Esophagus muscularis mucosa (tissue), 4 donors: ENCODE data around the gene MRE11.

ENCODE experiments used
- CTCF ChIP-seq, 3 experiments: fragments of 200-600 bp in 2 of 3; fragments of 450-650 bp in 1 of 3; sonication (generic) in 2 of 3; IDR thresholded peaks; one replicate each; pipeline ENCODE4 v1.5.1; 2017 to 2019; ENCODE audit warnings: antibody characterized with exemption in 3 of 3, mild to moderate bottlenecking in 2 of 3, moderate library complexity in 1 of 3
- EP300 ChIP-seq: sonication (generic); formaldehyde crosslinking; IDR thresholded peaks from one replicate; pipeline ENCODE4 v1.6.1; 2017; ENCODE audit warnings: antibody characterized with exemption
- POLR2A ChIP-seq: fragments of 450-650 bp; IDR thresholded peaks from one replicate; pipeline ENCODE4 v1.6.1; 2017; ENCODE audit warnings: antibody characterized with exemption, moderate library complexity, mild to moderate bottlenecking, low read depth
- POLR2AphosphoS5 ChIP-seq, 2 donors: sonication (generic); formaldehyde crosslinking; IDR thresholded peaks; one replicate each; pipeline ENCODE4 v1.6.1; 2017; ENCODE audit warnings: antibody characterized with exemption in 2 of 2

GRCh38 chr11:94449437-94449836 is 44.2 kb downstream of the MRE11 start:
- TF ChIP-seq POLR2A (no peak), POLR2AphosphoS5 (IDR thresholded peaks at IDR 0.05) (no peak), CTCF (IDR thresholded peaks at IDR 0.05) (no peak), EP300 (no peak)
